ENCODE results near the gene IL17F. TPM values are rescaled to one million over a fixed set of nuclear protein-coding genes. Genes with fewer than 3 reads are reported as not detected.

The IL17F gene
- total and polyA plus RNA-seq, 2 of the 8 experiments (the other 6 are each of a cell fraction or from before 2014, with no cell fraction given), result 0.08 TPM; not detected in 1

- TF ChIP-seq USF2 (IDR thresholded peaks at IDR 0.05; ENCODE audit: low read length), result no peak
- TF ChIP-seq RNF2 (IDR thresholded peaks at IDR 0.05; ENCODE audit: borderline replicate concordance, low read depth, low read length, missing control alignments, poor library complexity, severe bottlenecking), result no peak
- no peak for TF ChIP-seq CHD2 (IDR thresholded peaks at IDR 0.05; ENCODE audit: low read length)
- no peaks in the 10 kb centered on the region for H4K20me1 ChIP-seq (replicated peaks in 1 of 2; ENCODE audit: control insufficient read depth in 1 of 2, insufficient read depth in 2 of 2, low read length in 2 of 2)
- no peak overlapping the region for H3K4ac ChIP-seq (replicated peaks; ENCODE audit: insufficient read length, low read depth, low read length)
- H2BK120ac ChIP-seq (replicated peaks; ENCODE audit: low read depth, low read length), result no peak overlapping the region
- no peak overlapping the region for H3K18ac ChIP-seq (ENCODE audit: extremely low read depth, low read length)
- no peak overlapping the region for H4K91ac ChIP-seq (replicated peaks; ENCODE audit: insufficient read length, low read length)
- H2BK20ac ChIP-seq (ENCODE audit: low read length), result no peak overlapping the region
- H2BK12ac ChIP-seq (ENCODE audit: low read depth, low read length), result no peak overlapping the region
- no peak overlapping the region for H4K8ac ChIP-seq (ENCODE audit: extremely low read depth, insufficient read depth, low read length)
- H4K5ac ChIP-seq (ENCODE audit: insufficient read length, low read depth, low read length), result no peak overlapping the region
- H2BK15ac ChIP-seq (ENCODE audit: low read length), result no peak overlapping the region
- no peaks in the 10 kb centered on the region for H3K23me2 ChIP-seq (ENCODE audit: low read depth, low read length)
- no peak overlapping the region for H2AK5ac ChIP-seq (ENCODE audit: low read depth, low read length)
- no peak overlapping the region for H3K56ac ChIP-seq (replicated peaks; ENCODE audit: insufficient read length, low read depth, low read length)
- peaks cover 0 to 5% of the 10 kb centered on the region in 2 experiments; a peak in 3 of 4 replicates for H3K79me2 ChIP-seq (ENCODE audit: control insufficient read depth in 1 of 2, insufficient read depth in 2 of 2, low read length in 2 of 2)
- H3K9me3 ChIP-seq (ENCODE audit: insufficient read depth in 2 of 2, low read depth in 1 of 2, low read length in 1 of 2), result no peaks in the 10 kb centered on the region
- ChIA-PET CTCF (ENCODE audit: partially characterized antibody) (interaction anchor here (1.0 to 12.5 kb wide), 2 partner anchors 67 to 112 kb away, joined by 3 to 175 read pairs; no protein-coding TSS in a partner anchor), POLR2A (ENCODE audit: partially characterized antibody) (interaction anchor here (0.9 to 1.2 kb wide), 2 partner anchors 9 to 86 kb away, joined by 3 read pairs; no protein-coding TSS in a partner anchor)
- H3K4me1 ChIP-seq (replicated peaks in 1 of 4; ENCODE audit: control insufficient read depth in 3 of 4, insufficient read depth in 4 of 4, low read length in 3 of 4), result no peaks in the 10 kb centered on the region; a peak in 1 of 7 replicates
- no peak overlapping the region for H3K14ac ChIP-seq (ENCODE audit: insufficient read length)
- H2AFZ ChIP-seq (ENCODE audit: low read length), result no peak overlapping the region
- H3K4me2 ChIP-seq (ENCODE audit: insufficient read depth in 1 of 2, low read depth in 2 of 2, low read length in 2 of 2), result no peak overlapping the region
- no peaks in the 10 kb centered on the region for H3K36me3 ChIP-seq (ENCODE audit: control insufficient read depth in 2 of 4, insufficient read depth in 4 of 4, low read length in 3 of 4)
- DNase-seq (ENCODE audit: low read depth in 1 of 2, low spot score in 2 of 2) (no peak), FAIRE-seq (no peak)
- H3K23ac ChIP-seq (ENCODE audit: insufficient read length), result no peak overlapping the region
- 94% methylated on average over 2 of the region's 2 CpGs; no CpG with 5 or more reads in 1 of the 2 experiments for WGBS, 2 experiments (ENCODE audit: extremely low coverage in 1 of 2, insufficient coverage in 1 of 2, insufficient read length in 1 of 2, insufficient replicate concordance in 2 of 2, low coverage in 1 of 2, low lambda C conversion rate in 2 of 2, missing lambda C conversion rate in 1 of 2)
- no peaks in the 10 kb centered on the region for H3K79me1 ChIP-seq (ENCODE audit: low read depth, low read length)
- H3K4me3 ChIP-seq (ENCODE audit: extremely low read depth in 1 of 4, insufficient read depth in 2 of 4, low read depth in 3 of 4, low read length in 4 of 4), result no peak overlapping the region
- H2BK5ac ChIP-seq (ENCODE audit: low read depth, low read length), result no peak overlapping the region
- no peaks in the 10 kb centered on the region for H3K27me3 ChIP-seq (replicated peaks in 1 of 4; ENCODE audit: control insufficient read depth in 3 of 4, extremely low read depth in 1 of 4, insufficient read depth in 3 of 4, low read length in 3 of 4)
- H3K27ac ChIP-seq (ENCODE audit: low read depth, low read length), result no peak overlapping the region
- H3K9ac ChIP-seq (replicated peaks in 1 of 4; ENCODE audit: extremely low read depth in 1 of 4, low read depth in 3 of 4, low read length in 3 of 4), result no peak overlapping the region
Measured at GRCh38 chr6:52288841-52289240, 44.5 kb upstream of the IL17F start.
